Islet precursor cell (in vitro differentiated cells): ENCODE measurements around the gene SYNRG.

Experiments used
- DNase-seq: peaks from one replicate; pipeline ENCODE4 v3.0.0-alpha.2; 2018

The SYNRG gene

GRCh38 chr17:37605081-37605480, 4.1 kb downstream of the SYNRG start:
- no peak for DNase-seq

- DNase-seq, result no peak
Observed at GRCh38 chr17:37604556-37604955, 4.7 kb downstream of the SYNRG start.

- DNase-seq, result no peak
Observed at GRCh38 chr17:37598145-37598544, 11.1 kb downstream of the SYNRG start.

GRCh38 chr17:37592291-37592690, 16.9 kb downstream of the SYNRG start:
- no peak for DNase-seq

- no peak for DNase-seq
Observed at GRCh38 chr17:37585066-37585465, 24.2 kb downstream of the SYNRG start.

GRCh38 chr17:37576281-37576680, 32.9 kb downstream of the SYNRG start:
- DNase-seq, result no peak

GRCh38 chr17:37574427-37574826, 34.8 kb downstream of the SYNRG start:
- DNase-seq, result no peak

- DNase-seq, result no peak
Observed at GRCh38 chr17:37571674-37572073, 37.5 kb downstream of the SYNRG start.

GRCh38 chr17:37570527-37571093, 38.6 kb downstream of the SYNRG start:
- peak; percentile 93 for DNase-seq

- DNase-seq, result no peak
Observed at GRCh38 chr17:37568350-37569053, 40.7 kb downstream of the SYNRG start.

GRCh38 chr17:37567538-37567937, 41.7 kb downstream of the SYNRG start:
- no peak for DNase-seq

- DNase-seq, result no peak
Observed at GRCh38 chr17:37567137-37567536, 42.1 kb downstream of the SYNRG start.

GRCh38 chr17:37564252-37564651, 45.0 kb downstream of the SYNRG start:
- DNase-seq, result no peak

- no peak for DNase-seq
Observed at GRCh38 chr17:37562016-37562745, 47.0 kb downstream of the SYNRG start.

GRCh38 chr17:37558299-37558698, 50.9 kb downstream of the SYNRG start:
- no peak for DNase-seq

GRCh38 chr17:37557482-37557881, 51.7 kb downstream of the SYNRG start:
- no peak for DNase-seq

- no peak for DNase-seq
Observed at GRCh38 chr17:37555386-37555785, 53.8 kb downstream of the SYNRG start.

GRCh38 chr17:37553401-37553966, 55.7 kb downstream of the SYNRG start:
- DNase-seq, result no peak

GRCh38 chr17:37551788-37552187, 57.4 kb downstream of the SYNRG start:
- DNase-seq, result no peak

GRCh38 chr17:37547986-37548385, 61.2 kb downstream of the SYNRG start:
- DNase-seq, result no peak

GRCh38 chr17:37546302-37546701, 62.9 kb downstream of the SYNRG start:
- no peak for DNase-seq

- no peak for DNase-seq
Observed at GRCh38 chr17:37545486-37545885, 63.7 kb downstream of the SYNRG start.

- DNase-seq, result no peak
Observed at GRCh38 chr17:37543637-37544052, 65.6 kb downstream of the SYNRG start.
